NB4 (cell line): ENCODE measurements around the gene ART4.

Experiments used
- MYC ChIP-seq: IDR thresholded peaks from 2 replicates; pipeline ENCODE4 v1.6.1; 2011; ENCODE audit warnings: low read depth, low read length
- POLR2A ChIP-seq: IDR thresholded peaks from 2 replicates; pipeline ENCODE4 v1.6.1; 2011; ENCODE audit warnings: mild to moderate bottlenecking; ENCODE audit not compliant: insufficient read length; ENCODE audit errors: extremely low read depth
- TF ChIP-seq, protein P1 (sequence below): IDR thresholded peaks from one replicate; pipeline ENCODE4 v1.5.1; 2012; ENCODE audit warnings: low read depth, low read length

DNA sequence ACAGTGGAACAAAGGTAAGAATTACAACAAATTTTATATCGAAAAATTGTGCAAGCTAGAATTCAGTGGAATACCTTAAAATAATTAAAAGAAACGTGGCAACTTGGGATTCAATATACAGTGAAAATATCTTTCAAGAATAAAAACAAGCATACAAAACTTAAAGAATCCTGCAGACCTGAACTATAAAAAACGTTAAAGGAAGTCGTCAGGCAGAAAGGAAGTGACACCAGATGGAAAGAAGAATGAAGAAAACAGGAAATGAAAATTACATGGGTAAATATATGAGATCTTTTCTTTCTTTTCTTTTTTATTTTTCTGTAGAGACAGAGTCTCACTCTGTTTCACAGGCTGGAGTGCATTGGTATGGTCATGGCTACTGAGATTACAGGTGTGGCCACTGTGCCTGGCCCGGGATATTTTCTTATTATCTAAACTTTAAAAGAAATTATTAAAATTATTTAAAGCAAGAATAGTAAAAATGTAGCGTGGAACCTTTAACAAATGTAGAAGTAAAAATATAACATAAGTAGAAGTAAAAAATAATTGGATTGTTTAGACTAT is 37.6 kb upstream of the ART4 start:
- TF ChIP-seq, protein P1, sequence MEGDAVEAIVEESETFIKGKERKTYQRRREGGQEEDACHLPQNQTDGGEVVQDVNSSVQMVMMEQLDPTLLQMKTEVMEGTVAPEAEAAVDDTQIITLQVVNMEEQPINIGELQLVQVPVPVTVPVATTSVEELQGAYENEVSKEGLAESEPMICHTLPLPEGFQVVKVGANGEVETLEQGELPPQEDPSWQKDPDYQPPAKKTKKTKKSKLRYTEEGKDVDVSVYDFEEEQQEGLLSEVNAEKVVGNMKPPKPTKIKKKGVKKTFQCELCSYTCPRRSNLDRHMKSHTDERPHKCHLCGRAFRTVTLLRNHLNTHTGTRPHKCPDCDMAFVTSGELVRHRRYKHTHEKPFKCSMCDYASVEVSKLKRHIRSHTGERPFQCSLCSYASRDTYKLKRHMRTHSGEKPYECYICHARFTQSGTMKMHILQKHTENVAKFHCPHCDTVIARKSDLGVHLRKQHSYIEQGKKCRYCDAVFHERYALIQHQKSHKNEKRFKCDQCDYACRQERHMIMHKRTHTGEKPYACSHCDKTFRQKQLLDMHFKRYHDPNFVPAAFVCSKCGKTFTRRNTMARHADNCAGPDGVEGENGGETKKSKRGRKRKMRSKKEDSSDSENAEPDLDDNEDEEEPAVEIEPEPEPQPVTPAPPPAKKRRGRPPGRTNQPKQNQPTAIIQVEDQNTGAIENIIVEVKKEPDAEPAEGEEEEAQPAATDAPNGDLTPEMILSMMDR = no peak
- TF ChIP-seq POLR2A = no peak
- no peak for TF ChIP-seq MYC
